SU-DHL-6 (cell line): ENCODE results near the gene GPR160.

Experiments
- H2AFZ ChIP-seq: fragments of 200-600 bp; sonication (generic); 2 replicates; pipeline ENCODE4 v1.6.1; 2014; ENCODE audit warnings: low read depth, mild to moderate bottlenecking, moderate library complexity, mixed read lengths, antibody characterized with exemption, low read length; ENCODE audit not compliant: severe bottlenecking
- H3F3A ChIP-seq: fragments of 200-600 bp; shearing (Covaris generic); 2 replicates; pipeline ENCODE4 v1.6.0; 2016; ENCODE audit warnings: antibody characterized with exemption, mild to moderate bottlenecking; ENCODE audit not compliant: insufficient read depth
- H3K27ac ChIP-seq: fragments of 200-600 bp; sonication (generic); 2 replicates; pipeline ENCODE4 v1.5.1; 2016; ENCODE audit warnings: low read depth, mild to moderate bottlenecking, low read length, moderate library complexity, mixed read lengths
- H3K27me3 ChIP-seq: fragments of 200-600 bp; sonication (generic), shearing (Covaris generic); 2 replicates; pipeline ENCODE4 v1.6.0; 2014; ENCODE audit warnings: mild to moderate bottlenecking, low read length
- H3K36me3 ChIP-seq: fragments of 200-600 bp; sonication (generic); 2 replicates; pipeline ENCODE4 v1.6.1; 2014; ENCODE audit warnings: mild to moderate bottlenecking, low read length, mixed read lengths
- H3K4me2 ChIP-seq: fragments of 300-600, 200-600 bp; shearing (Covaris generic), sonication (generic); 2 replicates; pipeline ENCODE4 v1.6.0; 2014; ENCODE audit warnings: low read length, low read depth, mild to moderate bottlenecking; ENCODE audit not compliant: poor library complexity, severe bottlenecking
- H3K4me3 ChIP-seq: fragments of 200-600 bp; sonication (generic); 2 replicates; pipeline ENCODE4 v1.5.1; 2014; ENCODE audit warnings: antibody characterized with exemption, low read length, mild to moderate bottlenecking, mixed read lengths; ENCODE audit not compliant: insufficient read depth, poor library complexity, severe bottlenecking
- H3K79me2 ChIP-seq: fragments of 200-600 bp; sonication (generic); 2 replicates; pipeline ENCODE4 v1.6.1; 2014; ENCODE audit warnings: mild to moderate bottlenecking, low read length, moderate library complexity; ENCODE audit not compliant: insufficient read depth
- H3K9ac ChIP-seq: fragments of 200-600 bp; sonication (generic); 2 replicates; pipeline ENCODE4 v1.7.0; 2014; ENCODE audit warnings: mild to moderate bottlenecking, low read length
- H3K9me2 ChIP-seq: fragments of 200-600 bp; sonication (generic); replicated peaks from 2 replicates; pipeline ENCODE4 v1.6.1; 2014; ENCODE audit warnings: low read length; ENCODE audit not compliant: insufficient read depth
- H3K9me3 ChIP-seq: fragments of 200-600 bp; sonication (generic); 2 replicates; pipeline ENCODE4 v1.6.1; 2014; ENCODE audit warnings: low read length, mixed read lengths; ENCODE audit not compliant: insufficient read depth
- H4K20me1 ChIP-seq: fragments of 200-600 bp; sonication (generic); 2 replicates; pipeline ENCODE4 v1.6.1; 2014; ENCODE audit warnings: low read depth, mild to moderate bottlenecking, antibody characterized with exemption, low read length, moderate library complexity, mixed read lengths
- CTCF ChIP-seq: fragments of 200-600 bp; sonication (generic); IDR thresholded peaks from one replicate; pipeline ENCODE4 v1.5.1; 2017; ENCODE audit warnings: antibody characterized with exemption, mild to moderate bottlenecking, low read length, moderate library complexity; ENCODE audit not compliant: insufficient read depth, poor library complexity, severe bottlenecking
- EZH2phosphoT487 ChIP-seq: fragments of 200-600 bp; sonication (generic), shearing (Covaris generic); conservative IDR thresholded peaks from 2 replicates; pipeline ENCODE4 v1.6.1; 2018; ENCODE audit warnings: mild to moderate bottlenecking, antibody characterized with exemption, low read length, moderate library complexity, mixed read lengths

GPR160 gene

GRCh38 chr3:170050753-170051152 is 13.0 kb downstream of the GPR160 start:
- no peaks in the 10 kb centered on the region for H4K20me1 ChIP-seq

GRCh38 chr3:170052398-170052797 is 14.6 kb downstream of the GPR160 start:
- Histone ChIP-seq H3K4me3 (no peak overlapping the region), H3K27me3 (no peaks in the 10 kb centered on the region), H3F3A (no peaks in the 10 kb centered on the region), H3K4me2 (no peak overlapping the region), H3K79me2 (no peaks in the 10 kb centered on the region), H3K36me3 (no peaks in the 10 kb centered on the region), H4K20me1 (no peaks in the 10 kb centered on the region), H2AFZ (no peak overlapping the region), H3K9ac (no peak overlapping the region), H3K27ac (no peak overlapping the region), H3K9me2 (no peaks in the 10 kb centered on the region), H3K9me3 (no peaks in the 10 kb centered on the region)
- no peak for TF ChIP-seq CTCF

More at GRCh38 chr3:170050753-170051152, 13.0 kb downstream of the GPR160 start:
- no peak overlapping the region for H2AFZ ChIP-seq
- H3K4me3 ChIP-seq, result no peak overlapping the region
- H3K36me3 ChIP-seq, result no peaks in the 10 kb centered on the region
- H3K79me2 ChIP-seq, result no peaks in the 10 kb centered on the region
- no peak overlapping the region for H3K4me2 ChIP-seq
- H3F3A ChIP-seq, result no peaks in the 10 kb centered on the region
- no peak overlapping the region for H3K27ac ChIP-seq
- no peaks in the 10 kb centered on the region for H3K27me3 ChIP-seq
- no peaks in the 10 kb centered on the region for H3K9me3 ChIP-seq
- H3K9ac ChIP-seq, result no peak overlapping the region
- no peaks in the 10 kb centered on the region for H3K9me2 ChIP-seq
- TF ChIP-seq CTCF (no peak), EZH2phosphoT487 (no peak)

DNA sequence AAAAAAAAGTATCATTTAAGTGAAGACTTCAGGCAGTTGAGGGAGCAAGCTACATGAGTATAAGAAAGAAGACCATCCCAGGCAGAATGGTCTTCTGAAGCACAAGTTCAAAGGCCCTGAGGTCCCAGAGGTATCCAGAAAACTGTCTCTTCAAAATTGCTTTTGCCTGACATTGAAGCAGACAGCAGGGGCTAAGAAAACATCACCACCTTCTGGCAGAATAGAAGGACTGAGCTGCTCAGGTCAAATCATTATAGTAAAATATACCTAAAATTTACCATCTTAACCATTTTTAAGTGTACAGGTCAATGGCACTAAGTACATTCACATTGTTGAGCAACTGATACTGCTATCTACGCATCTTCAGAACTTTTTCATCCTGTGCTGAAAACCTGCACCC is 16.4 kb downstream of the GPR160 start:
- no peaks in the 10 kb centered on the region for H3F3A ChIP-seq
- H3K9me2 ChIP-seq, result no peaks in the 10 kb centered on the region
- H2AFZ ChIP-seq, result no peak overlapping the region
- no peak overlapping the region for H3K4me2 ChIP-seq
- no peaks in the 10 kb centered on the region for H4K20me1 ChIP-seq
- TF ChIP-seq CTCF (peak; percentile 21), EZH2phosphoT487 (no peak)
- no peak overlapping the region for H3K9ac ChIP-seq
- H3K9me3 ChIP-seq, result no peaks in the 10 kb centered on the region
- H3K79me2 ChIP-seq, result no peaks in the 10 kb centered on the region
- no peaks in the 10 kb centered on the region for H3K36me3 ChIP-seq
- no peak overlapping the region for H3K4me3 ChIP-seq
- no peaks in the 10 kb centered on the region for H3K27me3 ChIP-seq
- H3K27ac ChIP-seq, result no peak overlapping the region

GRCh38 chr3:170055209-170055608 is 17.4 kb downstream of the GPR160 start:
- Histone ChIP-seq H3K9me3 (no peaks in the 10 kb centered on the region), H3K27ac (no peak overlapping the region), H3K9me2 (no peaks in the 10 kb centered on the region), H3F3A (no peaks in the 10 kb centered on the region), H3K4me3 (no peak overlapping the region), H3K9ac (no peak overlapping the region), H4K20me1 (no peaks in the 10 kb centered on the region), H3K79me2 (no peaks in the 10 kb centered on the region), H3K36me3 (no peaks in the 10 kb centered on the region), H3K4me2 (no peak overlapping the region), H2AFZ (no peak overlapping the region), H3K27me3 (no peaks in the 10 kb centered on the region)
- no peak for TF ChIP-seq EZH2phosphoT487
- TF ChIP-seq CTCF, result no peak
